Measurements from ENCODE around the gene NKPD1. TPM values are rescaled to one million over a fixed set of nuclear protein-coding genes. Genes with fewer than 3 reads are reported as not detected.

The NKPD1 gene
- total RNA-seq, 4 donors from 2014 or later = 0.16 TPM; not detected in 3

DNA sequence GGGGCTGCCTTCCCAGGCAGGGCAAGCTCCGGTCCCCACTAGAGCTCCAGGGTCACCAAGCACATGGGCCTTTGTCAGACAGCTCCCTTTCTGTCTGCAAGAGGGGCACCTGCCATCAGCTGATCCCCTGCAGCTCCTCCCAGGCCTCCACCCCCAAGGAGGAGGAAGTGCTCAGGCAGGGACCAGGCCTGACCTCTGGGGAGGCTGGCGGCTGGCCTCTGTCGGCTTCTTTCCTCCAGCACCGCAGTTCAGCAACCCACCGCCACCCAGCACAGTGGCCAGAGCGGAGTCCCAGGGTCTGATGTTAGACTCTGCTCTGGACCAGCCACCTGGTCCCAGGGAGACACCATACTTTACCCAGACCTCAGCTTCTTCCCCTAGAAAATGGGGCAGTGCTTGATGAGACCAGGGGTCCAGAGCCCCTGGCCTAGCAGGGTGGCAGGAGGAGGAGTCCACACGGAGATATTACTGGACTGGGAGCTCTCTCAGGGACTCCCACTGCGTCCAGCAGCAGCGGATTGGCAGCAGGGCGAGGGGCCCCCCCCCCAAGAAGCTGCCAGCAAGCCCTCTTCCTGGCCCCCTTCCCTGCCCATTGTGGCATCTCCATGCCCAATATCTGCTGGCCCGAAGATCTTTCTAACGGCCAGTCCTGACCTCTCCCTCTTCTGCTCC is 24.1 kb downstream of the NKPD1 start:
- ATAC-seq = no peak

DNA sequence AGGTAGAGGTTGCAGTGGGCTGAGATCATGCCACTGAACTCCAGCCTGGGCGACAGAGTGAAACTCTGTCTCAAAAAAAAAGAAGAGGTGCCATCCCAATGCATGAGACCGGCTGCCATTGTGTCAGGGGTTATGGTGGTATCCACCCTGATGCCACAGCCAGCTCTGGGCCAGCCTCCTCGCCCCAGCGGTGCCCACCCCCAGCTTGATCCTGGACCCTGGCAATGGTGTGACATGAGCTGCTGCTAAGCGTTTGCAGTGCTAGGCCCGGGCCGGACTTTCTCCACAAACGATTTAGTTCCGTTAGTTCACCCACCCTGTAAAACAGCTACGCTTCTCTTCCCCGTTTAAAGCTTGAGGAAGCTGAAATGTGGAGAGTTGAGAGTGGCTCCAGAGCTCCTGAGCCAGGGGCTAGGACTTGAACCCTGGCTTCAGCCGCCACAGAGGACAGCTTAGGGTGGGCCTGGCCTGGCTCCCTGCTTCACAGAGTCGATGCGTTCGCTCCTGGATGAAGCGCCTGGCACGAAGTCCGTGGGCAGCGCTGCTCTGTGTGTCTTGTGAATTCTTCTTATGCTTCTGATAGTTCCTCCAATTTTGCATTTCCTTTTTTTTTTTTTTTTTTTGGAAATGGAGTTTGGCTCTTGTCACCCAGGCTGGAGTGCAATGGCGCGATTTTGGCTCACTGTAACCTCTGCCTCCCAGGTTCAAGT is 25.5 kb downstream of the NKPD1 start:
- DNase-seq = no peak
- H3K4me1 ChIP-seq = no peaks in the 10 kb centered on the region
- H3K27ac ChIP-seq = no peak overlapping the region
- TF ChIP-seq, protein P1, sequence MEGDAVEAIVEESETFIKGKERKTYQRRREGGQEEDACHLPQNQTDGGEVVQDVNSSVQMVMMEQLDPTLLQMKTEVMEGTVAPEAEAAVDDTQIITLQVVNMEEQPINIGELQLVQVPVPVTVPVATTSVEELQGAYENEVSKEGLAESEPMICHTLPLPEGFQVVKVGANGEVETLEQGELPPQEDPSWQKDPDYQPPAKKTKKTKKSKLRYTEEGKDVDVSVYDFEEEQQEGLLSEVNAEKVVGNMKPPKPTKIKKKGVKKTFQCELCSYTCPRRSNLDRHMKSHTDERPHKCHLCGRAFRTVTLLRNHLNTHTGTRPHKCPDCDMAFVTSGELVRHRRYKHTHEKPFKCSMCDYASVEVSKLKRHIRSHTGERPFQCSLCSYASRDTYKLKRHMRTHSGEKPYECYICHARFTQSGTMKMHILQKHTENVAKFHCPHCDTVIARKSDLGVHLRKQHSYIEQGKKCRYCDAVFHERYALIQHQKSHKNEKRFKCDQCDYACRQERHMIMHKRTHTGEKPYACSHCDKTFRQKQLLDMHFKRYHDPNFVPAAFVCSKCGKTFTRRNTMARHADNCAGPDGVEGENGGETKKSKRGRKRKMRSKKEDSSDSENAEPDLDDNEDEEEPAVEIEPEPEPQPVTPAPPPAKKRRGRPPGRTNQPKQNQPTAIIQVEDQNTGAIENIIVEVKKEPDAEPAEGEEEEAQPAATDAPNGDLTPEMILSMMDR (IDR thresholded peaks at IDR 0.05 in 4 of 5, conservative IDR thresholded peaks at IDR 0.05 in 1 of 5) = no peak
- no peak for TF ChIP-seq POLR2A (IDR thresholded peaks at IDR 0.05)
- H3K9me3 ChIP-seq = no peaks in the 10 kb centered on the region
- no peak overlapping the region for H3K4me3 ChIP-seq
- no peaks in the 10 kb centered on the region for H3K27me3 ChIP-seq
- in situ Hi-C loops (cut with MboI; ENCODE audit: low sequenced_read_pairs in 4 of 4) (no loop called here), intact Hi-C loops (cut with DNase I; ENCODE audit: low total_unique reads) (no loop called here)
- no peaks in the 10 kb centered on the region for H3K36me3 ChIP-seq
- no peak for ATAC-seq

More for the DNA sequence above, 24.1 kb downstream of the NKPD1 start:
- in situ Hi-C loops (cut with MboI; ENCODE audit: low sequenced_read_pairs in 4 of 4) (no loop called here), intact Hi-C loops (cut with DNase I; ENCODE audit: low total_unique reads) (no loop called here)
- no peak overlapping the region for H3K4me3 ChIP-seq
- peaks cover 0 to 7% of the 10 kb centered on the region in 2 donors for H3K36me3 ChIP-seq
- no peak overlapping the region for H3K27ac ChIP-seq
- H3K9me3 ChIP-seq = no peaks in the 10 kb centered on the region
- no peak for TF ChIP-seq POLR2A (IDR thresholded peaks at IDR 0.05)
- TF ChIP-seq, protein P1 (IDR thresholded peaks at IDR 0.05 in 4 of 5, conservative IDR thresholded peaks at IDR 0.05 in 1 of 5) = no peak
- no peak for DNase-seq
- H3K27me3 ChIP-seq = no peaks in the 10 kb centered on the region
- no peaks in the 10 kb centered on the region for H3K4me1 ChIP-seq

DNA sequence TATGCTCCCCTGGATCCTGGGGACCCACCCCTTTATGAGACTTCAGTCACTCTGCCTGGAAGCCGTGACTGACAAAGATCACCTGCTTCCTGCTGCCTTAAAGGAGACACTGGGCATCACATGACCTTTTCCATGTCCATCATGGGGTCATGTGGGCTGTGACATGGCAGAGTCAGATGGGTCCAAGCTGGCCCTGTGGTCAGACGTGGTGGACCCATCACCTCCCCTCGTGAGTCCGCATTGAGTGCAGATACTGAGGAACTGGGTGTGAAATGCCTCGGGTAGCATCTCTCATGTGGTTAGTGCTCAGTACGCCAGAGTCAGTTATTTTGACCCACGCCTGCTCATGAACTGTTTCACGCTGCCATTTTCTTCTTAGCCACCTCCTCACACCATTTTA is 27.1 kb downstream of the NKPD1 start:
- Histone ChIP-seq H3K4me1 (no peaks in the 10 kb centered on the region), H3K9me3 (no peaks in the 10 kb centered on the region), H3K36me3 (no peaks in the 10 kb centered on the region), H3K27ac (no peak overlapping the region), H3K27me3 (no peaks in the 10 kb centered on the region), H3K4me3 (no peak overlapping the region)
- ATAC-seq (no peak), DNase-seq (no peak)
- intact Hi-C loops (cut with DNase I; ENCODE audit: low total_unique reads) = no loop called here
- TF ChIP-seq POLR2A (IDR thresholded peaks at IDR 0.05) = no peak
- TF ChIP-seq, protein P1 (IDR thresholded peaks at IDR 0.05 in 4 of 5, conservative IDR thresholded peaks at IDR 0.05 in 1 of 5) = no peak
- in situ Hi-C loops (cut with MboI; ENCODE audit: low sequenced_read_pairs in 4 of 4) = no loop called here

DNA sequence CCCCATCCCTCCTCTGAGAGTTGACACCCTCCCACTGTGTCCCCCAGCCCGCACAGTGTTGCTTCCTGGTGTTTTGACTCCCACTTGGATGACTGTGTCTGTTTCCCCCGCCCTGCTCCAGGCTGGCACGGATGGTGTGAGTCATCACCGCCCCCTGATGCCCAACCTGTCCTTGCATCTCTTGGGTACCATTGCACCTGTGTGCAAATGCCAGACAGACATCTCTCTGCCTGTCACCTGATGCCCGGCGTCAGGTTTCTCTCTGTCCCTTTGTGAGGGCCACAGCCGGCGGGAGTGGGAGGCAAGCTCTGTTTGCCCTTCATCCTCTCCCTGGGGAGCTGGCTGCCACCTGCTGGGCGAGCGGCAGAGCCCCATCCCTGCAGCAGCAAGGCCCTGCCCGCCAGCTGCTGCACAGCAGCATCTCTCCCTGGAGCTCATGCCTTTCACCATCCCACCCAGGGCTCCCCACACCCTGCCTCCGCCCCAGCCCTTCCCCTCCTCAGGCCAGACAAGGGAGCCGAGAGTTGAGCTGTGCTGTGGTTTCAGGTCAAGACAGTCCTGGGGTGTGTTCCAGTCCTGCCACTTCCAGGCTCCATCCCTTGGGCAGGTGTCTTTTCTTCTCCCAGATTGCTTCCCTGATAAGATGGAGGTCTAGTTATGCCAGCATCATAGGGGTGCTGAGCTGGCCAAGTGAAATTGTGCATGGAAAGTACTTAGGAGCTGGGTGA is 29.7 kb downstream of the NKPD1 start:
- Histone ChIP-seq H3K4me3 (no peak overlapping the region), H3K36me3 (no peaks in the 10 kb centered on the region), H3K27ac (no peak overlapping the region), H3K9me3 (no peaks in the 10 kb centered on the region), H3K27me3 (no peaks in the 10 kb centered on the region), H3K4me1 (no peaks in the 10 kb centered on the region)
- in situ Hi-C loops (cut with MboI; ENCODE audit: low sequenced_read_pairs in 4 of 4) (no loop called here), intact Hi-C loops (cut with DNase I; ENCODE audit: low total_unique reads) (no loop called here)
- ATAC-seq = peak in 1 of 2 donors; percentile 48
- TF ChIP-seq, protein P1 (IDR thresholded peaks at IDR 0.05 in 4 of 5, conservative IDR thresholded peaks at IDR 0.05 in 1 of 5) = peak in 4 of 5 experiments; percentile 25 to 43 (median 28)
- TF ChIP-seq POLR2A (IDR thresholded peaks at IDR 0.05) = no peak
- no peak for DNase-seq

Measured in gastrocnemius medialis (tissue), 4 donors.